Measurements from ENCODE around the gene PPP1R1C. TPM values are rescaled to one million over a fixed set of nuclear protein-coding genes. Genes with fewer than 3 reads are reported as not detected.
"Not testable (repeated sequence)": the region's sequence is repeated elsewhere in the genome, so short reads cannot be mapped to it uniquely, and the experiment has no call there.

Gene PPP1R1C
- total and polyA plus RNA-seq, 2 donors, result 2.4 to 3.4 TPM

- not testable (repeated sequence) for H3K27ac ChIP-seq (ENCODE audit: low read depth)
- 98% methylated on average over 3 of the region's 3 CpGs for WGBS
These were observed 29.8 kb upstream of the PPP1R1C start for GRCh38 chr2:181955866-181956265.

GRCh38 chr2:181957668-181958067, 28.0 kb upstream of the PPP1R1C start:
- no peak for DNase-seq (ENCODE audit: extremely low spot score)
- Histone ChIP-seq H3K27ac (ENCODE audit: low read depth) (no peak overlapping the region), H3K36me3 (ENCODE audit: insufficient read depth) (no peaks in the 10 kb centered on the region), H3K4me1 (ENCODE audit: insufficient read depth) (no peaks in the 10 kb centered on the region), H3K4me3 (ENCODE audit: low read depth, low read length) (no peak overlapping the region)
- WGBS, result 91% methylated on average over 4 of the region's 4 CpGs

More at GRCh38 chr2:181955866-181956265, 29.8 kb upstream of the PPP1R1C start:
- H3K36me3 ChIP-seq (ENCODE audit: insufficient read depth); DNase-seq (ENCODE audit: extremely low spot score); H3K4me3 ChIP-seq (ENCODE audit: low read depth, low read length); H3K4me1 ChIP-seq (ENCODE audit: insufficient read depth): not testable (repeated sequence)

GRCh38 chr2:181958726-181959125, 26.9 kb upstream of the PPP1R1C start:
- WGBS, result 93% methylated on average over 1 of the region's 1 CpG
- H3K4me1 ChIP-seq (ENCODE audit: insufficient read depth), result no peaks in the 10 kb centered on the region
- H3K4me3 ChIP-seq (ENCODE audit: low read depth, low read length), result no peak overlapping the region

DNA sequence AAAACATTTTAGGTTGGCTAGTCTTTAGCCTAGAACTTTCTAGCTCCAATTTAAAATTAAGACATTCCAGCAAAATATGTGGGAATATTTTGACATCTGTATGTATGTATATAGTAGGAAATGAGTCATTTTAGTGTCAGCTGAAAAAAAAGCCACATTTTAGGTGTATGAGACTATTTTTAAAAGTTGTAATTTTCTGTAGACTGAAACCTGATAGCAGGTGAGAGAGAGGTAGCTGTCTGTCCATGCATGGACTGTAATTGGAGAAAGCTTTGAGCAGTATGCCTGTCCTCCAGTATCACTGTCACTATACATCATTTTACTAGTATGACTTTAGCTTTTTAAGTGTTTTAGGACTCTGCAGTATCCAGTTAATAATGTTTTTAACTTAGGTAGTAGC, 26.1 kb upstream of the PPP1R1C start:
- H3K36me3 ChIP-seq (ENCODE audit: insufficient read depth), result no peaks in the 10 kb centered on the region
- no peak for DNase-seq (ENCODE audit: extremely low spot score)
- no peak overlapping the region for H3K27ac ChIP-seq (ENCODE audit: low read depth)
- H3K4me1 ChIP-seq (ENCODE audit: insufficient read depth), result no peaks in the 10 kb centered on the region
- no peak overlapping the region for H3K4me3 ChIP-seq (ENCODE audit: low read depth, low read length)

More at GRCh38 chr2:181958726-181959125, 26.9 kb upstream of the PPP1R1C start:
- no peak for DNase-seq (ENCODE audit: extremely low spot score)
- H3K36me3 ChIP-seq (ENCODE audit: insufficient read depth), result no peaks in the 10 kb centered on the region
- H3K27ac ChIP-seq (ENCODE audit: low read depth), result no peak overlapping the region

DNA sequence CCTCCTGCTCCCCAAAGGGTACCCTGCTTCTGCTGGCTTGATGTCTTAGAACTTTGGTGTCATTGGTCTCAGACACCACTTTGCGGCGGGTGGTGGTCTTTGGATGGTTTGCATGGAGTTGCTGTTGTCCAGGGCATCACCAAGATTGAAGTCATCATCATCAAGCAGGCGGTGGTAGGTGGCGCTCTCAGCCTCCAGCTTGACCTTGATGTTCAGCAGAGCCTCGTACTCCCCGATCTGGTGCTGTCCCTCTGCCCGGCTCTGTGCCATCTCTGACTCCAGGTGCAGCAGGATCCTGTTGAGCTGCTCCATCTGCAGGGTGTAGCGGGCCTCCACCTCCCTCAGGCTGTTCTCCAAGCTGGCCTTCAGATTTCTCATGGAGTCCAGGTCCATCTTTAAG, 24.5 kb upstream of the PPP1R1C start:
- not testable (repeated sequence) for DNase-seq (ENCODE audit: extremely low spot score); H3K4me3 ChIP-seq (ENCODE audit: low read depth, low read length); H3K4me1 ChIP-seq (ENCODE audit: insufficient read depth); H3K27ac ChIP-seq (ENCODE audit: low read depth); H3K36me3 ChIP-seq (ENCODE audit: insufficient read depth)
- WGBS, result 96% methylated on average over 8 of the region's 8 CpGs

DNA sequence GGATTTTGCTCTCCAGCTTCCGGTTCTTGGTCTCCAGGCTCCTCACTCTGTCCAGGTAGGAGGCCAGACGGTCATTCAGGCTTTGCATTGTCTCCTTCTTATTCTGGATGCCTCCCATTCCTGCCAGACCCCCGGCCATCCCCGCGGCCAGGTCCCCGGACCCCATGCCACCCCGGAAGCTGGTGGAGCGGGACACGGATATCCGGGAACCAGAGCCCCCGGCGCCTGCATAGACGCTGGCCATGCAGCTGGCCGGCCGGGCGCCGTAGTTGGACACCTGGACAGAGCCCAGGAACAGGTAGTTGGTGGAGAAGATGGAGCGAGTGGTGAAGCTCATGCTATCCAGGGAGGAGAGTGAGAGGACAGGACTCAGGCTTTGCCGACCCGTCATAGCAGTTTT, 23.5 kb upstream of the PPP1R1C start:
- DNase-seq (ENCODE audit: extremely low spot score), result no peak
- H3K4me3 ChIP-seq (ENCODE audit: low read depth, low read length), result no peak overlapping the region
- no peaks in the 10 kb centered on the region for H3K4me1 ChIP-seq (ENCODE audit: insufficient read depth)
- WGBS, result 98% methylated on average over 20 of the region's 20 CpGs
- no peaks in the 10 kb centered on the region for H3K36me3 ChIP-seq (ENCODE audit: insufficient read depth)
- no peak overlapping the region for H3K27ac ChIP-seq (ENCODE audit: low read depth)

DNA sequence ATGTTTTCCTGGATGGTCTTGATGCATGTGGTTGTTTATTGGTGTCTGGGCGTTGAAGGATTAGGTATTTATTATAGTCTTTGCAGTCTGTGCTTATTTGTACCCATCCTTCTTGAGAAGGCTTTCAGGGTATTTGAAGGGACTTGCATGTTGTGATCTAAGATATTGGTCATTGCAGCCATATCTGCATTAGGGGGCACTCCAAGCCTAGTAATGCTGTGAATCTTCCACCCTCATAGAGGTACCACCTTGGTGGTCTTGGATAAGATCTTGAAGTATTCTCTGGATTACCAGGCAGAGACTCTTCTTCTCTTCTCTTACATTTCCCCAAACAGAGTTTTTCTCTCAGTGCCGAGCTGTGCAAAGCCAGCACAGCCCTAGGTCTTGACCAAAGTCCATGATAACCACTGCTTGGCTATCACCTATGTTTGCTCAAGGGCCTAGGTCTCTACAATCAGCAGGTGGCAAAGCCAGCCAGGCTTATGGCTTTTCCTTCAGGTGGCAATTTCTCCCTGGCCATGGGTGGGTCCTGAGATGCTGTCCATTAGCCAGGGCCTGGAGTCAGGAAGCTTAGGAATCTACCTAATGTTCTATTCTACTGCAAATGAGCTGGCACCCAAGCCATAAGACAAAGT, 15.4 kb upstream of the PPP1R1C start:
- Histone ChIP-seq H3K4me1 (ENCODE audit: insufficient read depth) (no peaks in the 10 kb centered on the region), H3K27ac (ENCODE audit: low read depth) (no peak overlapping the region), H3K4me3 (ENCODE audit: low read depth, low read length) (no peak overlapping the region), H3K36me3 (ENCODE audit: insufficient read depth) (no peaks in the 10 kb centered on the region)
- WGBS, result 89% methylated on average over 2 of the region's 2 CpGs
- no peak for DNase-seq (ENCODE audit: extremely low spot score)

GRCh38 chr2:181971032-181971431, 14.6 kb upstream of the PPP1R1C start:
- H3K27ac ChIP-seq (ENCODE audit: low read depth), result no peak overlapping the region
- no peak for DNase-seq (ENCODE audit: extremely low spot score)
- H3K4me1 ChIP-seq (ENCODE audit: insufficient read depth), result no peaks in the 10 kb centered on the region
- H3K36me3 ChIP-seq (ENCODE audit: insufficient read depth), result no peaks in the 10 kb centered on the region
- 91% methylated on average over 3 of the region's 3 CpGs for WGBS
- H3K4me3 ChIP-seq (ENCODE audit: low read depth, low read length), result no peak overlapping the region

DNA sequence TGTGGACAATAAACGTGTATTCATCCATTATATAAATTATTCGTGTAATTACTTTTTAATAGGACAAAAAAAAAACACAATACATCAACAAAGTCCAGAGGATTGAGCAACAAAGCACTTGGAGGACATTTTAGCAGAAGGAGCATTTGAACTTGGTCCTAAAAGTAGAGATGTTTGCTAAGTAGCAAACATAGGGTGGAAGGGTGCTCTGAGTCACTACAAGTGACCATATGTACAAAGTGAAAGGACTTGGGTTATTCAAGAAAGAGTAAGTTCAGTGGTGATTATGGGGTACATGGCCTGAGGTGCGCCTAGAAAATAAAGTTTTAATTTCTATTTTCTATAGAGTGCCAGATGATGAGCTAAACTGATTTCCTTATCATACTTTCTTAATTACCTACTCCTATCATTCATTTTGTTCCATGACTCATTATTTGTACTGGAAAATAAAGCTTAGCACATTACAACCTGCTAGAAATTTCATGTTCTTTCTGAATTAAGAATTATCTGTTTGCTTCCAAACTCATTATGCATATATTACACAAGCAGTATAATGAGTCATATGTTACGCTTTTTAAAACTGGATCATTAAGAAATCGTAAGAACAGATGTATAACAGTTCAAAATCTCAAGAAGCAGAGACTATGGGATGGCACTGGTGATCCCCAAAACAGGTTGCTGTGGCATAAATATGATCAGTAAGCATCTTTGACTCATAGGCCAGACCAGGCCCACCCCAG, 13.1 kb upstream of the PPP1R1C start:
- DNase-seq (ENCODE audit: extremely low spot score), result no peak
- no peak overlapping the region for H3K27ac ChIP-seq (ENCODE audit: low read depth)
- WGBS, result 89% methylated on average over 5 of the region's 5 CpGs
- no peaks in the 10 kb centered on the region for H3K36me3 ChIP-seq (ENCODE audit: insufficient read depth)
- no peak overlapping the region for H3K4me3 ChIP-seq (ENCODE audit: low read depth, low read length)
- H3K4me1 ChIP-seq (ENCODE audit: insufficient read depth), result no peaks in the 10 kb centered on the region

GRCh38 chr2:181973171-181973783, 12.4 kb upstream of the PPP1R1C start:
- no peak for DNase-seq (ENCODE audit: extremely low spot score)
- Histone ChIP-seq H3K27ac (ENCODE audit: low read depth) (no peak overlapping the region), H3K36me3 (ENCODE audit: insufficient read depth) (no peaks in the 10 kb centered on the region), H3K4me3 (ENCODE audit: low read depth, low read length) (no peak overlapping the region), H3K4me1 (ENCODE audit: insufficient read depth) (no peaks in the 10 kb centered on the region)
- 44% methylated on average over 5 of the region's 5 CpGs for WGBS

DNA sequence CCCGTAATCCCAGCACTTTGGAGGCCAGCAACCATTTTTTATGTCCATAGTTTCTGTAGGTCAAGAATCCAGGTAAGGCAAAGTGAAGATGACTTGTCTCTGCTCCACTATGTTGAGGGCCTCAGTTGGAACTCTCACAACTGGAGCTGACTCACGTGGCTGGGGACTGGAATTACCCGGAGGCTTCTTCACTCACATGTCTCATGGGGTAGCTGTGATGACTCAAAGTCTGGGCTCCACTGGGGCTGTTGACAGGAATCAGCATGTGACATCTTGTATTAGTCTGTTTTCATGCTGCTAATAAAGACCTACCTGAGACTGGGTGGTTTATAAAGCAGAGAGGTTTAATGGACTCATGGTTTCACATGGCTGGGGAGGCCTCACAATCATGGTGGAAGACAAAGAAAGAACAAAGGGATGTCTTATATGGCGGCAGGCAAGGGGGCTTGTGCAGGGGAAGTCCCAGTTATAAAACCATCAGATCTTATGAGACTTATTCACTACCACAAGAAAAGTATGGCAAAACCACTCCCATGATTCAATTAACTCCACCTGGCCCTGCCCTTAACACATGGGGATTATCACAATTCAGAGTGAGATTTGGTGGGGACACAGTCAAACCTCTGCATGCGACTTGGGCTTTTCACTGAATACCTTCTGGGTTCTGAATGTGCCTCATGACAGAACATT, 7.8 kb upstream of the PPP1R1C start:
- no peak for DNase-seq (ENCODE audit: extremely low spot score)
- no peaks in the 10 kb centered on the region for H3K36me3 ChIP-seq (ENCODE audit: insufficient read depth)
- 88% methylated on average over 5 of the region's 5 CpGs for WGBS
- no peak overlapping the region for H3K27ac ChIP-seq (ENCODE audit: low read depth)
- H3K4me1 ChIP-seq (ENCODE audit: insufficient read depth), result no peaks in the 10 kb centered on the region
- no peak overlapping the region for H3K4me3 ChIP-seq (ENCODE audit: low read depth, low read length)

DNA sequence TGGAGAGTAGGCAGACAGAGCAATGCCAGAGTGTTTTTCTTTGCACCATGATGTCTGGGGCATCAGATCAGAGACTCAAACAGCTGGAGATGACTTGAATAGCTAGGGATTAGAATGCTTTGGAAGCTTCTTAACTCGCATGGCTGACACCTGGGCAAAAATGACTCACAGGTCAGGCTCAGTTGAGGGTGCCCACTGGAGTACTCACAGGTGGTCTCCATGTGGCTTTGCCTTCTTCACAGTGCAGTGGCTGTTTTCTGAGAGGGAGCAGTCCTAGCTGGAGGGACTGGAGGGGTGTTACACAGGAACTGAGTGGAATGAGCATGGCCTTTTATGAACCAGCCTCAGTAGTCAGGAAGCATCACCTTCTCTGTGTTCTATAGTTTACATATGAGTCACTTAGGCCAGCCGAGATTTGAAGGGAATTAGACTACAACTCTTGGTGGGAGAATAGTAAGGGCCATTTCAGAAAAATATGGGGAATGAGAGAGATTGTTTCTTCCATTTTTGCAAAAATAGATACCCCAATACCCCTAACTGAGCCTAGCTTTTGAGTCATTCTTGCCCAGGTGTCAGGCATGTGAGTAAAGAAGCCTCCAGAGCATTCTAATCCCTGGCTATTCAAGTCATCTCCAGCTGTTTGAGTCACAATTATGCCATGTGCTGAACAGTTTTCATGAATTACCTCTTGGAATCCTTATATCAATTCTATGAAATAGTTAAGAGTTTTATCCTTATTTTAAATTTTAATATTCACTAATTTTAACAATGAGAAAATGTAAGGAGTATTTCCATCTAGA, 7.1 kb upstream of the PPP1R1C start:
- H3K4me3 ChIP-seq (ENCODE audit: low read depth, low read length), result no peak overlapping the region
- 78% methylated on average over 2 of the region's 2 CpGs for WGBS
- H3K36me3 ChIP-seq (ENCODE audit: insufficient read depth), result no peaks in the 10 kb centered on the region
- no peaks in the 10 kb centered on the region for H3K4me1 ChIP-seq (ENCODE audit: insufficient read depth)
- no peak overlapping the region for H3K27ac ChIP-seq (ENCODE audit: low read depth)
- DNase-seq (ENCODE audit: extremely low spot score), result no peak

- 79% methylated on average over 1 of the region's 1 CpG for WGBS
These were observed 1.6 kb upstream of the PPP1R1C start for GRCh38 chr2:181984060-181984459.

More at GRCh38 chr2:181984060-181984459, 1.6 kb upstream of the PPP1R1C start:
- Histone ChIP-seq H3K4me1 (ENCODE audit: insufficient read depth) (no peaks in the 10 kb centered on the region), H3K27ac (ENCODE audit: low read depth) (no peak overlapping the region), H3K36me3 (ENCODE audit: insufficient read depth) (no peaks in the 10 kb centered on the region), H3K4me3 (ENCODE audit: low read depth, low read length) (no peak overlapping the region)
- no peak for DNase-seq (ENCODE audit: extremely low spot score)

All from urinary bladder (tissue), 4 donors.